Measurements from ENCODE around the gene TMEM117. TPM values are rescaled to one million over a fixed set of nuclear protein-coding genes. Genes with fewer than 3 reads are reported as not detected.

TMEM117 gene
- total RNA-seq, 1 experiment from 2014 or later = 5.9 TPM

DNA sequence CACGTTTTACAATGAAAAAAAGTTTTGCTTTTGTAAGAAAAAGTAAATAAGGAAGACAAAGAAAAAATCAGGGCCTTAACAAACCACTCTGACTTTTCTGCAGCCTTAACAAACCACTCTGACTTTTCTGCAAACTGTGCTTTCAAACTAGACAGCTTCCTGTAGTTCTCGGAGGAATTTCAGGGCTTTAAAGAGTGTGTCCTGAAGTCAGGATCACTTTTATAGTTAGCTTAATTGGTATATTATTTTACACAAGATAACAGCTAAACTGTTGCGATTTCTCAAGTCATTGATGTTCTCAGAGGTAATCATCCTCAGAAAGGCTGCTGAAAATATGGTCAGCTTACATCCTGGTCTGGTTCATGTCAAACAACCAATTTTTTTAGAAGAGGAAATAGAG, 42.2 kb downstream of the TMEM117 start:
- TF ChIP-seq, protein P1, sequence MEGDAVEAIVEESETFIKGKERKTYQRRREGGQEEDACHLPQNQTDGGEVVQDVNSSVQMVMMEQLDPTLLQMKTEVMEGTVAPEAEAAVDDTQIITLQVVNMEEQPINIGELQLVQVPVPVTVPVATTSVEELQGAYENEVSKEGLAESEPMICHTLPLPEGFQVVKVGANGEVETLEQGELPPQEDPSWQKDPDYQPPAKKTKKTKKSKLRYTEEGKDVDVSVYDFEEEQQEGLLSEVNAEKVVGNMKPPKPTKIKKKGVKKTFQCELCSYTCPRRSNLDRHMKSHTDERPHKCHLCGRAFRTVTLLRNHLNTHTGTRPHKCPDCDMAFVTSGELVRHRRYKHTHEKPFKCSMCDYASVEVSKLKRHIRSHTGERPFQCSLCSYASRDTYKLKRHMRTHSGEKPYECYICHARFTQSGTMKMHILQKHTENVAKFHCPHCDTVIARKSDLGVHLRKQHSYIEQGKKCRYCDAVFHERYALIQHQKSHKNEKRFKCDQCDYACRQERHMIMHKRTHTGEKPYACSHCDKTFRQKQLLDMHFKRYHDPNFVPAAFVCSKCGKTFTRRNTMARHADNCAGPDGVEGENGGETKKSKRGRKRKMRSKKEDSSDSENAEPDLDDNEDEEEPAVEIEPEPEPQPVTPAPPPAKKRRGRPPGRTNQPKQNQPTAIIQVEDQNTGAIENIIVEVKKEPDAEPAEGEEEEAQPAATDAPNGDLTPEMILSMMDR (conservative IDR thresholded peaks at IDR 0.05; ENCODE audit: low read depth, low read length) = no peak
- TF ChIP-seq EZH2 (IDR thresholded peaks at IDR 0.05; ENCODE audit: borderline replicate concordance, low read depth, low read length, poor library complexity, severe bottlenecking) = no peak
- BruUV-seq (replicated peaks) = no TSS peak
- H3K9me3 ChIP-seq (ENCODE audit: low read depth, low read length, poor library complexity, severe bottlenecking) = no peaks in the 10 kb centered on the region
- CTCF ChIA-PET = no interaction called here
- DNase-seq (ENCODE audit: low spot score) = no peak
- H3K27ac ChIP-seq (ENCODE audit: low read depth, low read length, poor library complexity, severe bottlenecking) = no peak overlapping the region
- H3K36me3 ChIP-seq (ENCODE audit: insufficient read depth, low read length, poor library complexity, severe bottlenecking) = no peaks in the 10 kb centered on the region
- H3K27me3 ChIP-seq (replicated peaks; ENCODE audit: insufficient read depth, low read depth, low read length, poor library complexity) = no peaks in the 10 kb centered on the region
- intact Hi-C loops (cut with micrococcal nuclease; ENCODE audit: unreplicated experiment) = no loop called here
- H3K4me1 ChIP-seq (ENCODE audit: insufficient read depth, low read length, poor library complexity, severe bottlenecking) = no peaks in the 10 kb centered on the region
- no peak overlapping the region for H3K4me3 ChIP-seq (ENCODE audit: low read depth, low read length, poor library complexity, severe bottlenecking)
- POLR2A ChIA-PET (ENCODE audit: low non-redundant PET) = no interaction called here

DNA sequence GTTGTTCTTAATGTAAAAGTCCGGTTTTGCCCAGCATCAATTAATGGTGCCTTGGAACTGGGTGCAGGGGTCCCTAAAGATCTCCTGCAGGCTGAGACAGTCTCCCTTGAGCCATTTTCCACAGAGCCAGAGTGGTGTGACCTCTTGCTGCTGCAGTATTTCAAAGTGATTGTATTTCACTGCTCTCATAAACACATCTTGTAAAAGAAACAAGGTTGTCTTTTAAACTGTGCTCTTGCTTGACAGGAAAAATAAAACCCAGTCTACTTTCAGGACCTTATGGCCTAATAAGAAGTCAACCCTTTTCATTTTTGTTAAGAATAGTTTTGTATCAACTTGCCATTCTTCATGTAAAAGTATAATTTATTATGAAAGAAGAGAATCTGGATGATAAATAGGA, 44.7 kb downstream of the TMEM117 start:
- ChIA-PET CTCF (no interaction called here), POLR2A (ENCODE audit: low non-redundant PET) (no interaction called here)
- no TSS peak for BruUV-seq (replicated peaks)
- Histone ChIP-seq H3K27ac (ENCODE audit: low read depth, low read length, poor library complexity, severe bottlenecking) (no peak overlapping the region), H3K9me3 (ENCODE audit: low read depth, low read length, poor library complexity, severe bottlenecking) (no peaks in the 10 kb centered on the region), H3K4me3 (ENCODE audit: low read depth, low read length, poor library complexity, severe bottlenecking) (no peak overlapping the region), H3K36me3 (ENCODE audit: insufficient read depth, low read length, poor library complexity, severe bottlenecking) (no peaks in the 10 kb centered on the region), H3K27me3 (replicated peaks; ENCODE audit: insufficient read depth, low read depth, low read length, poor library complexity) (no peaks in the 10 kb centered on the region), H3K4me1 (ENCODE audit: insufficient read depth, low read length, poor library complexity, severe bottlenecking) (no peaks in the 10 kb centered on the region)
- TF ChIP-seq EZH2 (IDR thresholded peaks at IDR 0.05; ENCODE audit: borderline replicate concordance, low read depth, low read length, poor library complexity, severe bottlenecking) = no peak
- TF ChIP-seq, protein P1 (conservative IDR thresholded peaks at IDR 0.05; ENCODE audit: low read depth, low read length) = no peak
- DNase-seq (ENCODE audit: low spot score) = no peak
- intact Hi-C loops (cut with micrococcal nuclease; ENCODE audit: unreplicated experiment) = loop anchor here (5.0 kb wide), 1 partner anchor 378 kb away; no protein-coding TSS in a partner anchor

DNA sequence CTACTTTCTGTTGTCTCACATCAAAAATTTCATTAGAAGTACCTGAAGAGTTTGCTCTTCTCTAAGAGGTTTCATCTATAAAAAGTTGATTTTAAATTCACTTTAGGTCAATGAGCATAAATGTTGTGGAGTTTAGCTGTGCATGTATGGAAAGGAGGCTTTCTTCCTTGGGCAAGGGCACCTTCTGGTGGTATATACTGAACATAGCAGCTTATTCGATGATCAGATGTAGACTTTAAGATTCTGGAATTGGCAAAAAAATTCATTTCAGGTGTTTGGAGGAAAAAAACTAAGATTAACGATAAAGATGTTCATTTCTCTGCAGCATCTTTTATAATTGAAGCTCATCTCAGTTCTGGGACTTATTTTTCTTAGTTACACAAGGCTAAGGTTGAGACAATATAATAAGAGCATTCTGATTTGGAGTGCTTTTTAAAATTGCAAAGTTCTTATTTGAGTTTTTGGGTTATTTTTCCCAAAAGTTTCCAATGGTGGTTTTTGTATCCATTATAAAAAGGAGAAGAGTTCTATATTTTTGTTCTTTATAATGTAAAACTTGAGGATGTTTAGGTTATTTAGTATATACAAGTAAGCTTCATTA, 46.8 kb downstream of the TMEM117 start:
- intact Hi-C loops (cut with micrococcal nuclease; ENCODE audit: unreplicated experiment) = loop anchor here (2.0 to 5.0 kb wide), 3 partner anchors 106 to 438 kb away; no protein-coding TSS in a partner anchor
- H3K36me3 ChIP-seq (ENCODE audit: insufficient read depth, low read length, poor library complexity, severe bottlenecking) = no peaks in the 10 kb centered on the region
- TF ChIP-seq, protein P1 (conservative IDR thresholded peaks at IDR 0.05; ENCODE audit: low read depth, low read length) = peak; percentile 85
- TF ChIP-seq EZH2 (IDR thresholded peaks at IDR 0.05; ENCODE audit: borderline replicate concordance, low read depth, low read length, poor library complexity, severe bottlenecking) = no peak
- peak; percentile 67 for DNase-seq (ENCODE audit: low spot score)
- H3K4me1 ChIP-seq (ENCODE audit: insufficient read depth, low read length, poor library complexity, severe bottlenecking) = no peaks in the 10 kb centered on the region
- H3K27me3 ChIP-seq (replicated peaks; ENCODE audit: insufficient read depth, low read depth, low read length, poor library complexity) = no peaks in the 10 kb centered on the region
- no peak overlapping the region for H3K27ac ChIP-seq (ENCODE audit: low read depth, low read length, poor library complexity, severe bottlenecking)
- BruUV-seq (replicated peaks) = no TSS peak
- H3K9me3 ChIP-seq (ENCODE audit: low read depth, low read length, poor library complexity, severe bottlenecking) = no peaks in the 10 kb centered on the region
- ChIA-PET CTCF (interaction anchor here (0.8 to 1.1 kb wide), 4 partner anchors 77 to 437 kb away, joined by 4 to 11 read pairs (median 6); no protein-coding TSS in a partner anchor), POLR2A (ENCODE audit: low non-redundant PET) (no interaction called here)
- H3K4me3 ChIP-seq (ENCODE audit: low read depth, low read length, poor library complexity, severe bottlenecking) = no peak overlapping the region

All from A673 (cell line).